ENCODE results near the gene RNF215. TPM values are rescaled to one million over a fixed set of nuclear protein-coding genes. Genes with fewer than 3 reads are reported as not detected.

The RNF215 gene
- total RNA-seq, 1 donor from 2014 or later = 43.1 TPM

DNA sequence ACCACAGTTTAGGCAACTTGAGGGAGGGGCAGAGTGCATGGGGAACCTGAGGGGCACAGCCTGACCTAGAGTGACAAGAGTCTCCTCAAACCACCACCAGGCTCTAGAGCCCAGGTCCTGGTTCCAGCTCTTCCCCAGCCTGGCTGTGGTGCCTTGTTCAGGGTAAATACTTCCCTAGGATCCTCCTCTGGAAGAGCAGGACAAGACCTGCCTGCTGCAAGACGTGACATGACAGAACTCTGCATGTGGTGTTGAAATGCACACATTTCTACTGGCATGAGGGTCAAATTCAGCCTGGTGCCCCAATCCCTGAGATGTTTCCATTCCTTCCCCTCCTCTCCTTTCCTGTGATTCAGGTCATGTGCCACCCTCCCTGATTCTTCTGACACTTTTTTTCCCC, 12.9 kb upstream of the RNF215 start:
- Mint-ChIP-seq H3K36me3 (ENCODE audit: unreplicated experiment) (no peaks in the 10 kb centered on the region), H3K4me3 (ENCODE audit: unreplicated experiment) (no peak overlapping the region), H3K27ac (ENCODE audit: unreplicated experiment) (no peak overlapping the region), H3K9me3 (ENCODE audit: unreplicated experiment) (peaks cover 1% of the 10 kb centered on the region), H3K27me3 (ENCODE audit: unreplicated experiment) (peaks cover 15% of the 10 kb centered on the region), H3K4me1 (ENCODE audit: low read depth, unreplicated experiment) (no peaks in the 10 kb centered on the region)
- DNase-seq = no peak
- TF ChIP-seq, protein P1, sequence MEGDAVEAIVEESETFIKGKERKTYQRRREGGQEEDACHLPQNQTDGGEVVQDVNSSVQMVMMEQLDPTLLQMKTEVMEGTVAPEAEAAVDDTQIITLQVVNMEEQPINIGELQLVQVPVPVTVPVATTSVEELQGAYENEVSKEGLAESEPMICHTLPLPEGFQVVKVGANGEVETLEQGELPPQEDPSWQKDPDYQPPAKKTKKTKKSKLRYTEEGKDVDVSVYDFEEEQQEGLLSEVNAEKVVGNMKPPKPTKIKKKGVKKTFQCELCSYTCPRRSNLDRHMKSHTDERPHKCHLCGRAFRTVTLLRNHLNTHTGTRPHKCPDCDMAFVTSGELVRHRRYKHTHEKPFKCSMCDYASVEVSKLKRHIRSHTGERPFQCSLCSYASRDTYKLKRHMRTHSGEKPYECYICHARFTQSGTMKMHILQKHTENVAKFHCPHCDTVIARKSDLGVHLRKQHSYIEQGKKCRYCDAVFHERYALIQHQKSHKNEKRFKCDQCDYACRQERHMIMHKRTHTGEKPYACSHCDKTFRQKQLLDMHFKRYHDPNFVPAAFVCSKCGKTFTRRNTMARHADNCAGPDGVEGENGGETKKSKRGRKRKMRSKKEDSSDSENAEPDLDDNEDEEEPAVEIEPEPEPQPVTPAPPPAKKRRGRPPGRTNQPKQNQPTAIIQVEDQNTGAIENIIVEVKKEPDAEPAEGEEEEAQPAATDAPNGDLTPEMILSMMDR (IDR thresholded peaks at IDR 0.05; ENCODE audit: partially characterized antibody, unreplicated experiment) = no peak

DNA sequence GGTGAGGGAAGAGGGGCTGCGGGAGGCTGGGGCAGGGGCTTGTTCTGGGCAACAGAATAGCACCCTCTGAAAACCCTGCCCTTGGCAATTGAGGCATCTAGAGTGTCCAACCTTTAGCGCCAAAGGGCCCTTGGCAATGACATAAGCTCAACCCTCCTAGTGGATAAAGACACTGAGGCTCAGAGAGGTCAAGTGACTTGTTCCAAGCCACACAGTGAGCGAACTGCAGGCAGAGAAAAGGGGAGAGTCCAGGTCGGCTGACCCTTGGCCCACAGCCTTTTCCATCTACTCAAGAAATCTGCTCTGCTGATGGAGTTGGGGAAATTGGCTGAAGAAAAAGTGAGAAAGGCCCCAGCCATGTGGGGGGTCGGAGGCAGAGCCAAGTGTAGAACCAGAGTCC, 12.5 kb upstream of the RNF215 start:
- H3K27ac Mint-ChIP-seq (ENCODE audit: unreplicated experiment) = no peak overlapping the region
- no peak overlapping the region for H3K4me3 Mint-ChIP-seq (ENCODE audit: unreplicated experiment)
- TF ChIP-seq, protein P1 (IDR thresholded peaks at IDR 0.05; ENCODE audit: partially characterized antibody, unreplicated experiment) = no peak
- DNase-seq = no peak
- H3K36me3 Mint-ChIP-seq (ENCODE audit: unreplicated experiment) = no peaks in the 10 kb centered on the region
- H3K27me3 Mint-ChIP-seq (ENCODE audit: unreplicated experiment) = peaks cover 15% of the 10 kb centered on the region
- peaks cover 1% of the 10 kb centered on the region for H3K9me3 Mint-ChIP-seq (ENCODE audit: unreplicated experiment)
- H3K4me1 Mint-ChIP-seq (ENCODE audit: low read depth, unreplicated experiment) = no peaks in the 10 kb centered on the region

DNA sequence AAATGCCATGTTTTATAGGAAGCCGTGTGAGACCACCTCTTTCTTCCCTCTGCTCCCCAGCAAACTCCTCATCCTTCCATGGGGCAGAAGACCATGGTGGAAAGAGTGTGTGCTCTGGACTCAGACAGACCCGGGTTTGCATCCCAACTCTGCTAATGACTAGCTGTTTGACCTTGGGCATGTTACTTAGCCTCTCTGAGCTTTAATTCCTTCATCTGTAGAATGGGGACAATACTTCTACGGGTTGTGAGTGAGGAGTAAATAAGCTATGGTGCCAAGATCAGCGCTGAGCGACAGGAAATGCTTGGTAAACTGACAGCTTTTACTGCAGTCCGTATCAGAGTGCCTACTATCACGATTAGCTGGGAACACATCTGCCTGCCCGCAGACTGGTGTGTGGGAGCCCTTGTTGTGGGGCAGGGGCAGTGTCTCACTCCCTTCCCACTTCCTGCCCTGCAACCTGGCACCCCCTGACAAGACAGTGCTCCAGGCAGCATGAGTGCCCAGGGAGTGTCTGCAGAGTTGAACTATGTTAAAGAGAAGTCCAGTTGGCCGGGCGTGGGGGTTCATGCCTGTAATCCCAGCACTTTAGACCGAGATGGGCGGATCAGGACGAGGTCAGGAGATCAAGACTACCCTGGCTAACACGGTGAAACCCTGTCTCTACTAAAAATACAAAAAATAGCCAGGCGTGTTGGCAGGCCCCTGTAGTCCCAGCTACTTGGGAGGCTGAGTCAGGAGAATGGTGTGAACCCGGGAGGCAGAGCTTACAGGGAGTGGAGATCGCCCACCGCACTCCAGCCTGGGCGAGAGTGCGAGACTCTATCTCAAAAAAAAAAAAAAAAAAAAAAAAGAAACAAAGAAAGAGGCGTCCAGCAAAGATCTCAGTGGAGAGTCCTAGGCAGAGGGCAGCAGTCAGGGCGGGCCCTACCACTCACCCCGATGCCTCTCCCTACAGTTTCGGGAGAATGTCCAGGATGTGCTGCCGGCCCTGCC, 11.8 kb upstream of the RNF215 start:
- TF ChIP-seq, protein P1 (IDR thresholded peaks at IDR 0.05; ENCODE audit: partially characterized antibody, unreplicated experiment) = no peak
- H3K36me3 Mint-ChIP-seq (ENCODE audit: unreplicated experiment) = no peaks in the 10 kb centered on the region
- H3K27ac Mint-ChIP-seq (ENCODE audit: unreplicated experiment) = no peak overlapping the region
- H3K9me3 Mint-ChIP-seq (ENCODE audit: unreplicated experiment) = peaks cover 1% of the 10 kb centered on the region
- H3K4me3 Mint-ChIP-seq (ENCODE audit: unreplicated experiment) = no peak overlapping the region
- no peaks in the 10 kb centered on the region for H3K4me1 Mint-ChIP-seq (ENCODE audit: low read depth, unreplicated experiment)
- H3K27me3 Mint-ChIP-seq (ENCODE audit: unreplicated experiment) = peaks cover 15% of the 10 kb centered on the region
- DNase-seq = no peak

DNA sequence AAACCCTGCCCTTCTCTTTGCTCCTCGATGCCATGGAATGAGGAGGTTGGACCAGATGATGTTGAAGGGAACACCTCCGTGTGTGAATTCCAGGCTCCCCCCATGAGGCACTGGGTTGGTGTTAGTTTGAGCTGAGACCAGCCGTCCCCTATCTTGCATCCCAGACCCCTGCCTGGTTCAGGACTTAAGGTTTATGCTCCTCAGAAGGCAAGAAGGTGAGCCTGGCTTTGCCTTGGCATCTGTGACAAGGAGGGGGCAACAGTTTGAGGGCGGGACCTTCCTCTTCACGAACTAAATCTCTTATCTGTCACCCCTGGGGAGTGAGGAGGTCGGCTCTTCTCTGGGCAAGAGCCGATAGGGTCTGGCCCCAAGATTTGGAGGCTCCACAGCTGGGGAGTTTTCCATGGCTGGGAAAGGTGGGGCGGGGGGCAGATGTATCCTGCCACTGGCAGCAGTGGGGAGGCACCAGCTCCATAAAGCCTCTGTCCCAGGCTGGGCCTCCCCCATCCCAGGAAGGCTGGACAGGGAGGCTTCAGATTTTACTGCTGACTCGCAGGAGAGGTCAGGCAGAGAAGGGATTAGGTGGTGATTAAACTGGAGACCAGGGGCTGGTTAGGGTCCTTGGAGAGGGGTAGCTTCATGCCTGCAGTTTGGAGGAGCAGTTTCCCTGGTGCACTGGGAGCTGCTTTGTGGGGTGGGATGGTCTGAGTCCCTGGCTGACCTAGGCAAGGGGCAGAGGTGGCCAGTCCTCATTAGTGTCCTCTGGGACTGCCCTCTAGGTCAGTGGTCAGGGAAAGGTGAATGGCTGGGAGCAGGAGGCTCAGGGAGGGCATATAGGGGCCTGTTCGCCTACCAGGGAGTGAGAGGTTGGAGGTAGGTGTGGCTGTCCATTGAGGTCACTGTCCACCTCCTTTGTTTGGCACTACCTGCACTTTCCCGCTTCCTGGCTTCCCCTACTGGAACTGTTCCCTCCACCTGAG, 10.7 kb upstream of the RNF215 start:
- peaks cover 1% of the 10 kb centered on the region for H3K9me3 Mint-ChIP-seq (ENCODE audit: unreplicated experiment)
- H3K4me1 Mint-ChIP-seq (ENCODE audit: low read depth, unreplicated experiment) = no peaks in the 10 kb centered on the region
- peak overlapping the region; percentile 46 for H3K4me3 Mint-ChIP-seq (ENCODE audit: unreplicated experiment)
- no peak for DNase-seq
- H3K27ac Mint-ChIP-seq (ENCODE audit: unreplicated experiment) = no peak overlapping the region
- H3K27me3 Mint-ChIP-seq (ENCODE audit: unreplicated experiment) = peaks cover 15% of the 10 kb centered on the region
- TF ChIP-seq, protein P1 (IDR thresholded peaks at IDR 0.05; ENCODE audit: partially characterized antibody, unreplicated experiment) = no peak
- H3K36me3 Mint-ChIP-seq (ENCODE audit: unreplicated experiment) = no peaks in the 10 kb centered on the region
